NCI-H69 (cell line): ENCODE measurements around the gene PNO1.
"Not testable (repeated sequence)": the region's sequence is repeated elsewhere in the genome, so short reads cannot be mapped to it uniquely, and the experiment has no call there.

Source experiments
- DNase-seq: peaks from one replicate; lab custom pipeline; 2025; lab: John Stamatoyannopoulos, UW

Gene PNO1

DNA sequence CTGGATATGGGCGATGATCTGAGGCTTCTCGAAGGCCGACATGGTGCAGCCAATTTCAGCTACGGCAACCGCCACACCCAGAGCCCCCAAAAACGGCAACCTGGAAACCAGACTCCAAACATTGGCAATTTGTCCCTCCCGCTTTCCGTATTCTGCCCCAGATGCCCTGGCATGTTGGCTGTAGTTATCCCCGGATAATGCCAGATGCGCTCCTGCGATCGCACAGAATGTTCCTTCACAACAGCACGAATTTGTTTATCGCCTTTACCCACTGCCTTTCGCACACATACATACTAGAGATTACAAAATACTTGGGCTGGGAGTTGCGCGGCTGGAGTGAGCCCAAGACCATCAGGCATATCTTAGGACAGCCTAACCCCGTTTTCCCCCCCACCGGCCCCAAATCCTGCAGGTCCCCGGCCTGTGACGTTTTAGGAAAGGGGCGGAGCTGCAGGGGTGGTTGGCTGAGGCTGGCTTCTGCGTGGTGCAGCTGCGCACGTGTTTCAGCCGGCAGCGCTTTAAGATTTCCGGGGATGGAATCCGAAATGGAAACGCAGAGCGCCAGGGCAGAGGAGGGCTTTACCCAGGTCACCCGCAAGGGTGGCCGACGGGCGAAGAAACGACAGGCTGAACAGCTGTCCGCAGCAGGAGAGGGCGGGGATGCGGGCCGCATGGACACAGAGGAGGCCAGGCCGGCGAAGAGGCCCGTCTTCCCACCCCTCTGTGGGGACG lies at the start of gene PNO1:
TSS of gene PNO1 (plus strand) at position 487 of the 732 bp plus-strand sequence. CDS start at position 534, 47 bp downstream.
- peak; percentile 92 for DNase-seq

DNA sequence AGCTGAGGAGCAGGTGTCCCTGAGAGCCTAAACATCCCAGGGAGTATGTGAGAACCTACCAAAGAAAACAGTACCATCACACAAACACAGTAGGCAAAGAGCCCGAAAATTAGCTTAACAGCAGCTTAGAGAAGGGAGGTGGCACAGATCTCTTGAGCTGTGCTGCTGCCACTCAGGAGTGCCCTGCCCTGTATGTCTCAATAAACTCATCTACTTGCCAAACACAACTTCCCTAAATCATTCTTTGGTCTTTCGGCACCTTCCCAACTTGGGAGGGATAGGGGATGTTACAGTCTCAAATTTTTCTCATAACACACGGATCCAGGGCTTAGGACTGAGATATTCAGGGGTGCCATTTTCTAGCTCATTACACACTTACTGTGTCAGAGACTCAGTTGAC lies 49.6 kb upstream of the PNO1 start:
- DNase-seq, result no peak

DNA sequence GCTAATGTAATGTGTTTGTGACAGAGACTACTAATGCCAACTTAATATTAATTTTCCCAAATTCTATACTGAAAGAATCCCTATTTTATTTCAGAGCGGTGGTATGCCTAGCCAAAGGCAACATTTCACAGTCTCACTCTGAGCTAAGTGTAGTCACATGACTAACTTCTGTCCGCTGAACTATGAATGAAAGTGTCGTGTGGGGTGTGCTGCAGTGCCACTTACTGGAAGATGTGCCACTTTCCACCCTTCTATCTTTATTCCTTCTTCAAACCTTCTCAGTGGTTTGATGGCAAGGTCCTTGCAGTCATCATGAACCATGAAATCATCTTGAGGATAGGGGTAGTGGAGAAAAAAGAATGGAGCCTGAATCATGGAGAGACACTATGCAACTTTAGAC lies 47.6 kb upstream of the PNO1 start:
- peak; percentile 50 for DNase-seq

- DNase-seq, result peak; percentile 2
Measured at GRCh38 chr2:68115965-68116364, 41.7 kb upstream of the PNO1 start.

GRCh38 chr2:68117922-68118321 lies 39.8 kb upstream of the PNO1 start:
- not testable (repeated sequence) for DNase-seq

DNA sequence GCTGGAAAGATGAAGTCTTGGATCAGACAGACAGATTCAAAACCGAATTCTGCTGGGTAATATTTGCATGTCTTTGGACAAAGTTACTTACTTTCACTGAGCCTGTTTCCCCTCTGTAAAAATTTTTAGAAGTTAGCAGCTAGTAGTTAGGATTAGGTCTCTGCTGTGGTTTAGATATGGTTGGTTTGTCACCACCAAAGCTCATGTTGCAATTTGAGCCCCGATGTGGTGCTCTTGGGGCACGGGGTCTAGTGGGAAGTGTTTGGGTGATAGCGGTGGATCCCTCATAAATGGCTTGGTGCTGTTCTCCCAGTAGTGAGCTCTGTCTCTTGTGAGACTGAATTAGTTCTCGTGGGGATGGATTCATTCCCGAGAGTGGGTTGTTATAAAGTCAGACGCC lies 38.9 kb upstream of the PNO1 start:
- no peak for DNase-seq

DNA sequence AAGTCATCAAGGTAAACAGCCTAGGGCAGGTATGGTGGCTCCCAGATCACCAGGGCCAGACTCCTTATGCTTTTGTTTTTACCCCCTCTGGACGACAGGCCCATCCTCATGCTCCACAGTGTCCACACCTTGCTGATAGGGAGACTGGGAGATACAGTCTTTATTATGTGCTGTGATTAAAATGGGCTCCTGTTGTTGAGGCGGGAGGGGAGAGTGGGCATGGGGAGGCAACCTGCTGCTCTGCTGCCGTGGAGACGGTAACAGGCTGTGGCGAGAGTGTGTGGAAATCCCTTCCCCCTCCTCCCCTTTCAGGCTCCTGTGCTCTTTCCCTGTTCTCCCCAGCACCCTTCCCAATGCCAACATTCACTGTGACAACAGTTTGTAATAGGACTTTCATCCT lies 38.2 kb upstream of the PNO1 start:
- peak; percentile 69 for DNase-seq

- DNase-seq, result peak; percentile 72
Measured at GRCh38 chr2:68121873-68122679, 35.6 kb upstream of the PNO1 start.

DNA sequence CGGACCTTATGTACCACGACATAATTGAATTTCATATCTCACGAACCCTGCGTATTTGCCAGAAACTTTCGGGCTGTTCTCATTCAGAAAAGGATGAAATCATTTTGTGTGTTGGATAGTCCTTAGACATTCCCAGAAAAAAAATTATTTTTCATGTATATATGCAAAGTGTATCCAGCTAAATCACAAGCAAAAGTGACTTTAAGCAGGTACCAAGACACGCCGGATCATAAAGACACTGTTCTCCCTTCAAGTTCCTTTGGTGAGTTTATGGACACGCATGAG lies 35.1 kb upstream of the PNO1 start:
- no peak for DNase-seq

DNA sequence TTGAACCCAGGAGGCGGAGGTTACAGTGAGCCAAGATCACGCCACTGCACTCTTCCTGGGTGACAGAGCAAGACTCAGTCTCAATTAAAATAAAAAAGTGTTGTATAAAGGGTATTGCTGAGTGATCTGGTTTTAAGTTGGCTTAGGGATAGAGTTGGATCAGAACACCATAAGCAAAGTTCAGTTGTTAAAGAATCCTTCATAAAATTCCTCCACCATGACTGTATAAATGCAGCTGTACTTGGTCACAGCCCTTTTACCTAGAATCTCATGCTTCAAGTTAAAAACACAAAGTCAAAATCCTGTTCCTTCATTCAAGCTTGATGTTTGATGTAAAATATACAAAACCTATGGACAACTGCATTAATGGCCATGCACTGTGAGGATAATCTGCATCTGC lies 33.4 kb upstream of the PNO1 start:
- DNase-seq, result no peak

GRCh38 chr2:68125821-68126220 lies 31.9 kb upstream of the PNO1 start:
- DNase-seq, result no peak

- DNase-seq, result no peak
Measured at GRCh38 chr2:68126561-68126960, 31.1 kb upstream of the PNO1 start.

DNA sequence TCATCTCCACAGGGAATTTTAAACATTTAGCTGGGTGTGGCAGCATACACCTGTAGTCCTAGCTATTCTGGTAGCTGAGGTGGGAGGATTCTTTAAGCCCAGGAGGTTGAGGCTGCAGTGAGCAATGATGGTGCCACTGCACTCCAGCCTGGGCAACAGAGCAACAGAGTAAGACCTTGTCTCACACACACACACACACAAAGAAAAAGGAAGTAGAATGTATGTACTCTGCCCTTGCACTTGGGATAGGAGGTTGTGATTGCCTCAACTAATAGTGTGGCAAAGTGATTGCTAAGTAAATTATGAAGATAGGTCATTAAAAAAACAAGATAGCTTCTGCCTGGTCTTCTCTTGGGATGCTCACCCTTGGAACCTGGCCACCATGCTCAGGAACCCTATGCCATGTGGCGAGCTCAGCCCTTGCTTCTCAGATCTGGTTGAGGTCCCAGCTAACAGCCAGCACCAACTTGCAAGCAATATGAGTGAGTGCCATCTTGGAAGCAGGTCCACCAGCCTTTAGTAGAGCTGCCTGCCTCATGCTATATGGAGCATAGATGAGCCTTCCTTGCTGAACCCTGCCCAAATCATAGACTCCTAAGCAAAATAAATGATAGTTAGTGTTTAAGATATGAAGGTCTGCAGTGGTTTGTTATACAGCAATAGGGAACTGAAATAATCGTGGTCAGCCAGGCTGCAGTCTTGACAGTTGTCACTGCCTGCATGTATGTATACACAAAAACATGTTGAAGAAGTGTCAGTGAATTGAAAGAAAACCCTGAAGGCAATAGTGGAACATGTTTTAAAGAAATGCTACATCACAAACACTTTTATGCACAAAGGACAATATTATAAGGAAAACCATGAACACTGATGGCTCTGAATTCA lies 30.1 kb upstream of the PNO1 start:
- no peak for DNase-seq

DNA sequence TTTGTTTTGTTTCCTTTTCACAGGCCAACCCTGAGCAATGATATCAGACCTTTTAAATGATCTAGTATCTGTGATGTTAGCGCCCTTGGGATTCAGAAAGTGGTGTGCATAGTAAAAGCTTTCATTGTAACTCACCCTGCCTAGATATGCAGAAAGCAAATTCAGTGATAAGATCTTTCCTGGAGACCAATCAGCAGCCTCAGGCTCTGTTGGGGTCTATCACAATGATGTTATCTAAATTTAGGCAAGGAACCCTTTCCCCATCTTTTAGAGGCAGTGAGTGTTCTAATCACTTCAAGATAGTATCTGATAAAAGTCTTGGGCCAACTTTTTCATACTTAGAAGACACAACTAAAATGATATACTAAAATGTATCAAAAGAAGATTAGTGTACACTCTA lies 23.6 kb upstream of the PNO1 start:
- DNase-seq, result no peak

GRCh38 chr2:68134554-68134953 lies 23.1 kb upstream of the PNO1 start:
- no peak for DNase-seq

GRCh38 chr2:68135448-68136320 lies 22.0 kb upstream of the PNO1 start:
- no peak for DNase-seq

DNA sequence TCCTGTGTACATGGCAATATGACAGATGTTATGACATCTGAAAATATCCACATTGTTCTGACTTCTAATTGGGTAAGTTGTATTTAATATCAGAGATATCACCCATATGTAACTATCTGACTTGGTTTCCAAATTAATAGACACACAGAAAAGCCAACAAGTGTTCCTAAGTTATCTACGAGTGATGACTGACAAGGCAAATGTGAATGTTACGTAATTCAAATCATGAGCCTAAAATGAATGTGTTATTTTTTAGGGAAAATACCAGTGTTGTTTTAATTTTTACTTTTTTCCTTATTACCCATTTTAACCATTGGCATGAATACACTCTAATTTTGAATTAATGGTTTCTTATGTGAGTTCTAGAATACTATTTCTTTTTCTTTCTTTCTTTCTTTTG lies 15.8 kb upstream of the PNO1 start:
- no peak for DNase-seq

DNA sequence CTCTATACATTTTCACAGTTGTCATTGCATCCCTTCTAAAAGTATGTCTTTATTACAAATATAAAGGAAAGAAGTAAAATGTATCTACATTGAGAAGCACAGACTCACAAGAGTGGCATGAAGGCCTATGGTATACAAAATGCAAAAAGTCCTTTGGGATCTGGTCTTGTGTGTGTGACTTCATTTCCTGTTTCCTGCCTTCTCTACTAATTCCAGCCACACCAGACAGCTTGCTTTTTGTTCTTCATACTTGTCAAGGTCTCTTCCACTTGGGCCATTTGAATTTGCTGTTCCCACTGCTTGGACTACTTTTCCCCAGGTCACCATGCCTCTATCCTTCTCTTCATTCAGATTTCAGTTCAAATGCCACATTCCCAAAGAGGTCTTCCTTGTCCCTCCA lies 6.7 kb upstream of the PNO1 start:
- no peak for DNase-seq

GRCh38 chr2:68152681-68153347 lies 4.9 kb upstream of the PNO1 start:
- DNase-seq, result no peak

- DNase-seq, result no peak
Measured at GRCh38 chr2:68155618-68156017, 2.1 kb upstream of the PNO1 start.

DNA sequence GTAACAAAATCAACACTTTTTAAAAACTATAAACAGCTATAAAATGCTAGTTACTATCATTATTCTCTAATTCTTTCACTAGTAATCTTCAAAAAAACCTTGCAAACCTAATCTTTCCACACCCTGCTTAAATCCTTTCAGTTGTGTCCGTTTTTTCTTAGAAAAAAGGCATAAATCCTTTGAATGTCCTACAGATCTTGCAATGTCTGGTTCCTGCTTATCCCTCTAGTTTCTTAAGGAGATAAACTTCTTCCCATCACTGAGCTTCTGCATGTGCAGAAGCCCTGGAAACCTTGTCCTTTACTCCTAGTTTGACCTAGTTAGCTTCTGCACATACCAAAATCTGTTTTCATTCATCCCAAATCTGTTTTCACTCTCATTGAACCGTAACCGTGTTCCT lies 1.3 kb upstream of the PNO1 start:
- DNase-seq, result peak; percentile 9
